ENCODE measurements around the gene CSTA. TPM values are rescaled to one million over a fixed set of nuclear protein-coding genes. Genes with fewer than 3 reads are reported as not detected.

The CSTA gene
- total RNA-seq (ENCODE audit: insufficient read depth, low replicate concordance) = 38.0 TPM

- DNase-seq (ENCODE audit: low spot score) = no peak
Observed at GRCh38 chr3:122324871-122325323, at the start of gene CSTA. TSS of gene CSTA (plus strand) at chr3:122325248. CDS start at chr3:122325293, 45 bp downstream.

- DNase-seq (ENCODE audit: low spot score) = no peak
Observed at GRCh38 chr3:122281891-122282290, 43.2 kb upstream of the CSTA start.

- no peak for DNase-seq (ENCODE audit: low spot score)
Observed at GRCh38 chr3:122283796-122284445, 41.1 kb upstream of the CSTA start.

GRCh38 chr3:122284486-122284885 is 40.6 kb upstream of the CSTA start:
- no peak for DNase-seq (ENCODE audit: low spot score)

- DNase-seq (ENCODE audit: low spot score) = no peak
Observed at GRCh38 chr3:122294359-122294758, 30.7 kb upstream of the CSTA start.

GRCh38 chr3:122295266-122296062 is 29.6 kb upstream of the CSTA start:
- DNase-seq (ENCODE audit: low spot score) = peak; percentile 24

GRCh38 chr3:122298239-122298638 is 26.8 kb upstream of the CSTA start:
- DNase-seq (ENCODE audit: low spot score) = no peak

GRCh38 chr3:122299215-122299614 is 25.8 kb upstream of the CSTA start:
- DNase-seq (ENCODE audit: low spot score) = no peak

- no peak for DNase-seq (ENCODE audit: low spot score)
Observed at GRCh38 chr3:122299872-122300460, 25.1 kb upstream of the CSTA start.

GRCh38 chr3:122301063-122301462 is 24.0 kb upstream of the CSTA start:
- no peak for DNase-seq (ENCODE audit: low spot score)

GRCh38 chr3:122305818-122306621 is 19.0 kb upstream of the CSTA start:
- no peak for DNase-seq (ENCODE audit: low spot score)

- no peak for DNase-seq (ENCODE audit: low spot score)
Observed at GRCh38 chr3:122306622-122306953, 18.5 kb upstream of the CSTA start.

GRCh38 chr3:122307094-122307687 is 17.9 kb upstream of the CSTA start:
- DNase-seq (ENCODE audit: low spot score) = no peak

- no peak for DNase-seq (ENCODE audit: low spot score)
Observed at GRCh38 chr3:122307976-122308375, 17.1 kb upstream of the CSTA start.

GRCh38 chr3:122310361-122310760 is 14.7 kb upstream of the CSTA start:
- peak; percentile 63 for DNase-seq (ENCODE audit: low spot score)

- DNase-seq (ENCODE audit: low spot score) = no peak
Observed at GRCh38 chr3:122312826-122313225, 12.2 kb upstream of the CSTA start.

- DNase-seq (ENCODE audit: low spot score) = no peak
Observed at GRCh38 chr3:122313281-122313680, 11.8 kb upstream of the CSTA start.

GRCh38 chr3:122314228-122314876 is 10.7 kb upstream of the CSTA start:
- DNase-seq (ENCODE audit: low spot score) = no peak

GRCh38 chr3:122315619-122316018 is 9.4 kb upstream of the CSTA start:
- no peak for DNase-seq (ENCODE audit: low spot score)

GRCh38 chr3:122316368-122316767 is 8.7 kb upstream of the CSTA start:
- DNase-seq (ENCODE audit: low spot score) = no peak

GRCh38 chr3:122318620-122319019 is 6.4 kb upstream of the CSTA start:
- peak; percentile 9 for DNase-seq (ENCODE audit: low spot score)

All from umbilical cord (tissue), 2 donors.